ENCODE measurements around the gene ANKRD29.

DNA sequence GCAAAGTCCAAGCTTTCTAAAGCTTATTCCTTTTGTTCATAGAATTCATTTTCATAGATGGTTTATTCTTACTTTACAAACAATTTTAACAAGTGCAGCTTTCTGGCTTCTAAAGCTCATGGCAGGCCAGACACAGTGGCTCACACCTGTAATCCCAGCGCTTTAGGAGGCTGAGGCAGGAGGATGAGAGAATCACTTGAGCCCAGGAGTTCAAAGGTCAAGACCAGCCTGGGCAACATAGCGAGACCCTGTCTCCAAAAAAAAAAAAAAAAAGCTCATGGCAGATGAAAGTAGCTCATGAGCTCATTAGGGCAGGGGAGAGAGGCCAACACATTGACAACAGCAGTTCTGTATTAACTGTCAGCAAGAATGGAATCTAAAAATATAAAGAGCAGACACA, 48.3 kb downstream of the ANKRD29 start:
- no peak for TF ChIP-seq RAD21 (IDR thresholded peaks at IDR 0.05; ENCODE audit: low read depth)
- no peak for TF ChIP-seq EP300 (IDR thresholded peaks at IDR 0.05; ENCODE audit: borderline replicate concordance)
- TF ChIP-seq YY1 (IDR thresholded peaks at IDR 0.05; ENCODE audit: low read depth), result no peak
- TF ChIP-seq TAF1 (IDR thresholded peaks at IDR 0.05; ENCODE audit: low read depth), result no peak
- TF ChIP-seq FOXM1 (IDR thresholded peaks at IDR 0.05; ENCODE audit: borderline replicate concordance, low read depth), result no peak
- no peak for TF ChIP-seq CEBPB (IDR thresholded peaks at IDR 0.05)
- TF ChIP-seq, protein P1, sequence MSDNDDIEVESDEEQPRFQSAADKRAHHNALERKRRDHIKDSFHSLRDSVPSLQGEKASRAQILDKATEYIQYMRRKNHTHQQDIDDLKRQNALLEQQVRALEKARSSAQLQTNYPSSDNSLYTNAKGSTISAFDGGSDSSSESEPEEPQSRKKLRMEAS (IDR thresholded peaks at IDR 0.05), result no peak
- TF ChIP-seq NFIC (IDR thresholded peaks at IDR 0.05), result no peak
- TF ChIP-seq, protein P2, sequence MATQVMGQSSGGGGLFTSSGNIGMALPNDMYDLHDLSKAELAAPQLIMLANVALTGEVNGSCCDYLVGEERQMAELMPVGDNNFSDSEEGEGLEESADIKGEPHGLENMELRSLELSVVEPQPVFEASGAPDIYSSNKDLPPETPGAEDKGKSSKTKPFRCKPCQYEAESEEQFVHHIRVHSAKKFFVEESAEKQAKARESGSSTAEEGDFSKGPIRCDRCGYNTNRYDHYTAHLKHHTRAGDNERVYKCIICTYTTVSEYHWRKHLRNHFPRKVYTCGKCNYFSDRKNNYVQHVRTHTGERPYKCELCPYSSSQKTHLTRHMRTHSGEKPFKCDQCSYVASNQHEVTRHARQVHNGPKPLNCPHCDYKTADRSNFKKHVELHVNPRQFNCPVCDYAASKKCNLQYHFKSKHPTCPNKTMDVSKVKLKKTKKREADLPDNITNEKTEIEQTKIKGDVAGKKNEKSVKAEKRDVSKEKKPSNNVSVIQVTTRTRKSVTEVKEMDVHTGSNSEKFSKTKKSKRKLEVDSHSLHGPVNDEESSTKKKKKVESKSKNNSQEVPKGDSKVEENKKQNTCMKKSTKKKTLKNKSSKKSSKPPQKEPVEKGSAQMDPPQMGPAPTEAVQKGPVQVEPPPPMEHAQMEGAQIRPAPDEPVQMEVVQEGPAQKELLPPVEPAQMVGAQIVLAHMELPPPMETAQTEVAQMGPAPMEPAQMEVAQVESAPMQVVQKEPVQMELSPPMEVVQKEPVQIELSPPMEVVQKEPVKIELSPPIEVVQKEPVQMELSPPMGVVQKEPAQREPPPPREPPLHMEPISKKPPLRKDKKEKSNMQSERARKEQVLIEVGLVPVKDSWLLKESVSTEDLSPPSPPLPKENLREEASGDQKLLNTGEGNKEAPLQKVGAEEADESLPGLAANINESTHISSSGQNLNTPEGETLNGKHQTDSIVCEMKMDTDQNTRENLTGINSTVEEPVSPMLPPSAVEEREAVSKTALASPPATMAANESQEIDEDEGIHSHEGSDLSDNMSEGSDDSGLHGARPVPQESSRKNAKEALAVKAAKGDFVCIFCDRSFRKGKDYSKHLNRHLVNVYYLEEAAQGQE (IDR thresholded peaks at IDR 0.05; ENCODE audit: low read depth), result no peak
- TF ChIP-seq CREB1 (IDR thresholded peaks at IDR 0.05; ENCODE audit: low read depth), result no peak
- TF ChIP-seq EGR1 (IDR thresholded peaks at IDR 0.05), result no peak
- TF ChIP-seq TCF12 (IDR thresholded peaks at IDR 0.05; ENCODE audit: low read depth), result no peak
